GM18873 (cell line): ENCODE measurements around the gene RPTOR.

Source experiments
- ATAC-seq: cut with Tn5 transposase; IDR thresholded peaks from one replicate; pipeline ENCODE4 v1.9.1; 2021; ENCODE audit warnings: mild to moderate bottlenecking, moderate library complexity, moderate number of reproducible peaks; ENCODE audit not compliant: unreplicated experiment, low FRiP score

RPTOR gene

GRCh38 chr17:80947200-80947940 is 402.7 kb downstream of the RPTOR start:
- ATAC-seq, result no peak

DNA sequence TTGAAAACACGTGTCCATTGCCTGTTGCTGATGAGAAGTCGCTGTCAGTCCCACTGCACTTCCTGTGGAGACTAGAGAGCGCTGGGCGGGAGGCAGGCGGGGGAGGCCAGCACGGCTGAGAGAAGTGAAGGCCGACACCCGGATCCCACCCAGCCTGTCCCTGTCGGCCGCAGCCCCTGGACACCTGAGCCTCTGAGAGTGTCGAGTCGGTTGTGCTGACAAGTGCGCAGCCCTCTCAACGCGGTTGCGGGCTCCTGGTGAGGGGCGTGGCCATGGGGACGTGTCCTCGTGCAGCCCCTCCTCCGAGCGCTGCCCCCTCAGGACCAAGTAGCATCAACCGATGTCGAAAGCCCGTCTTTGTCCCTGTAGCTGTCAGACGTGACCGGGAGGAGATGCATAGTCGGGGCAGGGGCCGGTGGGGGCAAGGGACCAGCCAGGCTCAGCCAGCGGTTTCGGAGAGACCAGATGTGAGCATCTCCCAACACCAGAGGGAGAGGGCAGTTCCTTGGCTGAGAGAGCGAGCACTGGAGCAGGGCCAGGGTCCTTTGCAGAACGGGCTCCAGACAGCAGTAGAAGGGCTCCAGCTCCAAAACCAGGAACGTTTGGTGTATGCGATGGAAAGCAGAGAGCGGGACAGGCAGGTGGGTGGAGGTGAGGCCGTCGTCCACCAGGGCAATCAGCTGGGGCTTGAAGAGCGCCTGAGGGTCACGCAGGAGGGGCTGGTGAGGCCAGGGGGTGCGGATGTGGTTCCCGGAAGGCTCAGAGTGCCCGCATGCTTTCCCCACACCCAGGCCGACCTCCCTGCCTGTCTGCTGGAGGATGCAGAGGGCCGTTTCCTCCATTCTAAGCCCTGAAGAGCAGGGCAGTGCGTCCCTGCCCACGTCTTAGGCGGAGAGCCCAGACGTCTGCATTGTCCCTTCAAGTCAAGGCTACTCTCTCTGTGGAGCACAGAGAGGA is 403.7 kb downstream of the RPTOR start:
- ATAC-seq, result no peak

- no peak for ATAC-seq
Measured at GRCh38 chr17:80948976-80949450, 404.4 kb downstream of the RPTOR start.

GRCh38 chr17:80949451-80950421 is 405.1 kb downstream of the RPTOR start:
- no peak for ATAC-seq

DNA sequence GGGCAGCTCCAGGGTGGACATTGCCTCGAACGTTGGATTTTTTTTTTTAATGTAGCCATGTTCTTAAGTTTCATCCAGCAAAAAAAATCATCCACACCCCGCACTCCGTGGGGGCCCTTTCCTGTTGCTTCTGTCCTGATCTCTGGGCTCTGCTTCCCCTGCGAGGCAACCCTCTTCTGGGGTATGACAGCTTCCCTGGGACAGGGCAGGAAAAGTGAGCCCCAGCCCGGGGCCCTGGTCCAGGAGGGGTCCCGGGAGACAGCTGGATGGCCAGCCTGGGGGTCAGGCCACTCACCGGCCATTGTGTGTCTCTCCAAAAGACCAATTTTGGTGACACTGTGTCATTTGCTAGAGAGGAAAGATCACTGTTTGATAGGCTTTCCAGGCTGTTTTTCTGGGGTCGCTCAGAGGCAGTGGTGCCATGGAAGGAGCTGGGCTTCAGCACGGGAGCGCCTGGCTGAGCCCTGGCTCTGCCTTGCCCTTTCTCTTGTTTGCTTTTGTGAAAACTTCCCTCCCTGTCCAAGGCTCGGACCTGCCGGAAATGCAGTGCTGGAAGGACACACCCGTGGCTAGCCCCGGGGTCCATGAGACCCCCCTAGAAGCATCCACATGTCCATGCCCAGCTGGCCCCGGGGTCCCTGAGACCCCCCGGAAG is 406.0 kb downstream of the RPTOR start:
- ATAC-seq, result no peak

- no peak for ATAC-seq
Measured at GRCh38 chr17:80951121-80952090, 406.8 kb downstream of the RPTOR start.

DNA sequence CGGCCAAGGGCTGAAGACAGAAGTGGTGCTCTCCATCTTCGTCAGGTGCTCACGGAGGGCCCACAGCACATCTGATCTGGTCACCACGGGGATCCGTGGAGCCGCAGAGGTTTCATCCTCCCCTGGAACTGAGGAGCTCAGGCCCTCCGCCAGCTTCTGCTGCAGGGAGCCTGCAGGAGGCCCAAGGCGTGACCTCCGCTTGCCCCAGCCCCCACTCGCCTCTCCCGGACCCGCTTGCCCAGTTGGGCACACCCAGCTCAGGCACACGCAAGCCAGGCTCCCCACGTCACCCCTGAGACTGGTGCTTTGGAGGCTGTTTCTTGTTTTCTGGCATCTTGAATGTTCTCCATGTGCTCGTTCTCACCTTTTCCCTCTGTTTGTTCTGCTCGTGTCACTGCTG is 407.7 kb downstream of the RPTOR start:
- no peak for ATAC-seq

DNA sequence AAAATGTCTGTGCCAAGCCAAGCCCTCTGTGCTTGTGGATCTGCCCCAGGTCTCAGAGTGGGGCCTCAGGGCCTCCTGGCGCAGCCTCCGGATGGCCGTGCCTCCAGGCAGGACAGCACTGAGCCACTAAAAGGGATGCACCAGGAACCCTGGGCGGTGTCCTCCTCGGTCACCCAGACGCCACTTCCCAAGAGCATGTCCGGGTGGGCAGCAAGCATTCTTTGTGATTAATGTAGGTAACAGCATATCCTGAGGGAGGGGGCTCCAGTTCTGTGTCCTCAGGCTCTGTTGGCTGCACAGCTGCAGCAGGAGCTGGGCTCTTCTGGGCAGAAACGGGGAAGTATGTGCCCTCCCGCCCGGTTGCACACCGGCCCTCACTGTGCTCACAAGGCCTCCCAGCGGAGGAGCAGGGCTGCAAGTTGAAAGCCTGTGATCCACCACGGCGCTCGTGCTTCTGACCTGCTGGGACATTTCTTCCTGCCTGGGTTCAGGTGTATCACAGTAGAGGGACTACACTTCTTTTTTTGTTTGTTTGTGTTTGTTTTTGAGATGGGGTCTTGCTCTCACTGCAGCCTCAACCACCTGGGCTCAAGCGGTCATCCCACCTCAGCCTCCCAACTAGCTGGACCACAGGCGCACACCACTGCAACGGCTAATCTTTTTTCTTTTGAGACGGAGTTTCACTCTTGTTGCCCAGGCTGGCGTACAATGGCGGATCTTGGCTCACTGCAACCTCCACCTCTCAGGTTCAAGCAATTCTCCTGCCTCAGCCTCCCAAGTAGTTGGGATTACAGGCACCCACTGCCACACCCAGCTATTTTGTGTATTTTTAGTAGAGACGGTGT is 409.1 kb downstream of the RPTOR start:
- no peak for ATAC-seq

DNA sequence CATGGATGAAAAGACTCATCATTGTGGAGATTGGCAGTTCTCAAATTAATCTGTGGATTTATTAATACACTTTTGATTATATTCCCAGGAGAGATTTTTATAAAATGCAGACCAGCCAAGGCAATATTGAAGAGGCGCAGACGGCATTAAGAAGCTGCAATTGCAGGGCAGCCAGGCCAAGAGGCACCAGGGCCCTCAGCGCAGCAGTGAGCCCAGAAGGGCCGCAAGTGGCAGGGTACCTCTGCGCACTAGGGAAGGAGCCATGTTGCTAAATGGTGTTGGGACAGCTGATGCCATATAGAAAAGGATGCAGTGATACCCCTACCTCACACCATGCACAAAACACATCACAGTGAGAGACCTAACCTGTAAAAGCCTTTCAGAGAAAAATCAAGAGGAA is 410.4 kb downstream of the RPTOR start:
- ATAC-seq, result no peak

DNA sequence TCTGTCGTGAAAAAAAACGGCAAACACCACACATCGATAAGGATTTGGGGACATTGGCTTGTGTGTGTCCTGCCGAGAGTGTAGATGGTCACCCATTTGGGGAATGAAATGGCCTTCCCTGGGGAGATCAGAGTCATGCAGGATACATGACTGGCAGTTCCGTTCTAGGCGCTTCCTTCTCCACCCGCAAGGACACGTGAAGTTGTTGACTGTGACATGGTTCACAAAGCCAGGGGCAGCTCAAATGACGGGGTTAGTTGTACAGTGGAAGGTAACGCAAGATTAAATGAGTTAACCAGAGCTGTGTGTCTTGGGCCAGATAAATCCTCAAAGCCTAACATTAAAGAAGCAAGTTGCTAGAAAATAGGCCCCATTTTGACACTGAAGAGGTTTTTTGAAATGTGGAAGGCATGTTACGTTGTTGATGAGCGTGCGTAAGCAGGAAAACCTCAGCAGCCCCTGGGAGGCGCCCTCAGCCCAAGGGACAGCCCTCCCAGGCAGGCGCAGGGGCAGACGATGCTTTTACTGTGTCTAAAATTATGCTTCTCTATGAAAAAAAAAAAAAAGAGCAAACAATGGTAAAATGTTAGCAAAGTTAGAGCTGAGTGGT is 411.1 kb downstream of the RPTOR start:
- no peak for ATAC-seq

DNA sequence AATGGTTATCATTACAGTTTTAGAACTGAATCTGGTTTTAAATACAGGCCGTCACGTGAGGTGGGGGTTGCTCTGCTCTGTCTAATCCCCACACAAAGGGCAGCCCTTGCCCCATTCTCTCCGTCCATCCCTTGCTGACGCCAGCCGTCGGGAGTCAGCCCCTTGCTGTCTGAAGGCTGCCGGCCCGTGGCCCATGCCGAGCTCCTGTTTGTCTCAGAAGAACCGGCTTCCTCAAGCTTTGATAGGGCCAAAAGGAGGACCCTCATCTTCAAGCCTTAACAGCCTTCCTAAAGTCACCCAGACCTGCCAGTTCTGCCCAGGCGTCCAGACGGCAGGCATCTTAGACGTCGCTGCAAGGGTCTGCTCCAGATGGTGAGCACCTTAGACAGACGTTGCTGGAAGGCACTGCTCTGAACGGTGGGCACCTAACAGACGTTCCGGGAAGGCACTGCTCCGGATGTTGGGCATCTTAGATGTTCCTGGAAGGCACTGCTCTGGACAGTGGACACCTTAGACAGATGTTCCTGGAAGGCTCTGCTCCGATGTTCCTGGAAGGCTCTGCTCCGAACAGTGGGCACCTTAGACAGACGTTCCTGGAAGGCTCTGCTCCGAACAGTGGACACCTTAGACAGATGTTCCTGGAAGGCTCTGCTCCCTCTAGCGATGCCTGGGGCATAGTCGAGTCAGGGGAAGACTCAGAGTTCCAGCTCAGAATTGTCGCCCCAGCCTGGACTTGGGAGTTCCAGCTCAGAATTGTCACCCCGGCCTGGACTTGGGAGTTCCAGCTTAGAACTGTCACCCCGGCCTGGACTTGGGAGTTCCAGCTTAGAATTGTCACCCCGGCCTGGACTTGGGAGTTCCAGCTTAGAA is 411.9 kb downstream of the RPTOR start:
- ATAC-seq, result no peak

GRCh38 chr17:80957461-80957941 is 412.9 kb downstream of the RPTOR start:
- no peak for ATAC-seq

GRCh38 chr17:80959330-80960036 is 414.8 kb downstream of the RPTOR start:
- no peak for ATAC-seq

DNA sequence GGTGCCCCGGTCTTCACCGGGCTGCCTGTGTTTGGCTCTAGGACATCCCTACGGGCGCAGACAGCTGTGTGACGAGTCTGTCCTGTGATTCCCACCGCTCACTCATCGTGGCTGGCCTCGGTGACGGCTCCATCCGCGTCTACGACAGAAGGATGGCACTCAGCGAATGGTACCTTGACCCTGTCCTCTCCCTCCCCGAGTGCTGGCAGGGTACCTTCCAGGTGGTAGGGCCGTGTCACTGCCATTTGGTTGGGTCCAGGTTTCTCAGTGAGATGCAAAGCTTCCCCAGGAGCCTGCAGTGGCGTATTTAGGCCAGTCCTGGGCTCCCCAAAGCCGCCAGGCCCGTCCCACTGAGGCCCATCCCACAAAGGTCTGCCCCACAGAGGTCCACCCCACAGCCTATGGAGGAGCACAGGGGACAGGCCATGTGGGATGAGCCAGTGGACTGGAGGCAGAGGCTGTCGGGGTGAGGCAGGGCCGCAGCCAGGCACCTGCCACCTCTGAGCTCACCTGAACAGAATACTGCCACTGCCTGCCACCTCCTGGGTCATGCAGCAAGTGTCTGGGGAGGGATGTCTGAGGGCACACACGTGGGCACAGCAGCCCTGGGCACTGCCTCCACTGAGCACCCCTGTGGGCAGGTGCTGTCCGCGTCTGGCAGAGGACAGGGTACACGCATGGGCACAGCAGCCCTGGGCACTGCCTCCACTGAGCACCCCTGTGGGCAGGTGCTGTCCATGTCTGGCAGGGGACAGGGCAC is 415.6 kb downstream of the RPTOR start:
- no peak for ATAC-seq
